ENCODE results near the gene MBOAT7.

GRCh38 chr19:54178581-54179261, 10.7 kb downstream of the MBOAT7 start:
- TF ChIP-seq CTCF (IDR thresholded peaks at IDR 0.05), result no peak
- TF ChIP-seq POLR2A (IDR thresholded peaks at IDR 0.05), result no peak
